BJ (cell line): Measurements from ENCODE around the gene NDFIP2. TPM values are rescaled to one million over a fixed set of nuclear protein-coding genes. Genes with fewer than 3 reads are reported as not detected.

ENCODE experiments used
- CTCF ChIA-PET: fragments of 350-600 bp; formaldehyde crosslinking; extraction: SDS; loops from one replicate; lab custom pipeline; 2021; ENCODE audit warnings: antibody characterized with exemption, inconsistent platforms; lab: Yijun Ruan, JAX
- POLR2A ChIA-PET: fragments of 300-600 bp; sonication (Branson Sonifier 250); formaldehyde crosslinking; extraction: SDS; loops from one replicate; lab custom pipeline; 2021; ENCODE audit warnings: antibody characterized with exemption; lab: Charles Lee
- DNase-seq: peaks from one replicate; pipeline ENCODE4 v3.0.0-alpha.2; 2011; ENCODE audit warnings: low read depth
- H3K27me3 ChIP-seq: 2 replicates; pipeline ENCODE4 v1.6.0; 2011; ENCODE audit warnings: low read length; ENCODE audit not compliant: control insufficient read depth, insufficient read depth
- H3K36me3 ChIP-seq: 2 replicates; pipeline ENCODE4 v1.5.1; 2011; ENCODE audit warnings: low read length; ENCODE audit not compliant: control insufficient read depth, insufficient read depth
- H3K4me3 ChIP-seq: 2 replicates; pipeline ENCODE4 v1.5.1; 2011; ENCODE audit warnings: low read depth, mild to moderate bottlenecking, control low read depth, low read length
- CTCF ChIP-seq: IDR thresholded peaks from 2 replicates; pipeline ENCODE4 v1.5.1; 2011; ENCODE audit warnings: low read depth, mild to moderate bottlenecking, control low read depth, inconsistent platforms, low read length, moderate library complexity; ENCODE audit not compliant: insufficient read depth
- polyA plus RNA-seq: library from polyadenylated mRNA; depleted of rRNA; stranded (reverse); fragments of >200 nt; gene quantifications from 2 replicates; pipeline ENCODE4 v1.2.3, GENCODE V29; 2011

Gene NDFIP2
- polyA plus RNA-seq, 1 experiment, result 53.8 TPM

GRCh38 chr13:79528759-79529191 lies 47.8 kb downstream of the NDFIP2 start:
- TF ChIP-seq CTCF, result no peak
- Histone ChIP-seq H3K36me3 (peaks cover 2% of the 10 kb centered on the region; the same call in 1 of the 2 replicates), H3K27me3 (no peaks in the 10 kb centered on the region), H3K4me3 (no peak overlapping the region)
- CTCF ChIA-PET, result interaction anchor here (0.9 to 1.4 kb wide), 2 partner anchors 15 to 105 kb away, joined by 3 read pairs; no protein-coding TSS in a partner anchor
- POLR2A ChIA-PET, result interaction anchor here (0.6 kb wide), 1 partner anchor 104 kb away, joined by 10 read pairs; no protein-coding TSS in a partner anchor
- no peak for DNase-seq

GRCh38 chr13:79529817-79530216 lies 48.9 kb downstream of the NDFIP2 start:
- POLR2A ChIA-PET, result interaction anchor here (0.6 kb wide), 1 partner anchor 106 kb away, joined by 10 read pairs; no protein-coding TSS in a partner anchor
- no peak for DNase-seq
- CTCF ChIA-PET, result interaction anchor here (0.6 to 1.4 kb wide), 4 partner anchors 11 to 106 kb away, joined by 3 read pairs; no protein-coding TSS in a partner anchor
- Histone ChIP-seq H3K27me3 (no peaks in the 10 kb centered on the region), H3K4me3 (no peak overlapping the region), H3K36me3 (no peaks in the 10 kb centered on the region)
- no peak for TF ChIP-seq CTCF

- ChIA-PET CTCF (interaction anchor here (1.4 kb wide), 1 partner anchor 10 kb away, joined by 3 read pairs; no protein-coding TSS in a partner anchor), POLR2A (no interaction called here)
- no peak overlapping the region for H3K4me3 ChIP-seq
- no peak for TF ChIP-seq CTCF
- H3K36me3 ChIP-seq, result no peaks in the 10 kb centered on the region
- H3K27me3 ChIP-seq, result no peaks in the 10 kb centered on the region
- no peak for DNase-seq
Measured at GRCh38 chr13:79530270-79530669, 49.3 kb downstream of the NDFIP2 start.

GRCh38 chr13:79531542-79532254 lies 50.7 kb downstream of the NDFIP2 start:
- ChIA-PET POLR2A (no interaction called here), CTCF (interaction anchor here (0.6 kb wide), 1 partner anchor 373 kb away, joined by 3 read pairs; no protein-coding TSS in a partner anchor)

More at GRCh38 chr13:79531542-79532254, 50.7 kb downstream of the NDFIP2 start:
- no peaks in the 10 kb centered on the region for H3K27me3 ChIP-seq
- no peak for TF ChIP-seq CTCF
- H3K36me3 ChIP-seq, result no peaks in the 10 kb centered on the region
- no peak overlapping the region for H3K4me3 ChIP-seq
- no peak for DNase-seq
